IMR-90 (cell line): ENCODE data around the gene CLDN4. TPM values are rescaled to one million over a fixed set of nuclear protein-coding genes. Genes with fewer than 3 reads are reported as not detected.

ENCODE experiments used
- ATAC-seq: fragments of 200-7000 bp; cut with Tn5 transposase; 2 replicates; pipeline ENCODE4 v1.9.1; 2020; ENCODE audit warnings: low read depth, mild to moderate bottlenecking, moderate library complexity
- BruUV-seq: library from RNA; stranded (reverse); fragments of 400-500 nt; replicated peaks from 2 replicates; lab custom pipeline; 2021; lab: Mats Ljungman, UMichigan
- CTCF ChIA-PET: fragments of 300-600 bp; formaldehyde crosslinking; extraction: SDS; loops from one replicate; lab custom pipeline; 2021; ENCODE audit warnings: antibody characterized with exemption; lab: Yijun Ruan, JAX
- POLR2A ChIA-PET: fragments of 300-600 bp; sonication (Branson Sonifier 250); formaldehyde crosslinking; loops from one replicate; lab custom pipeline; 2022; ENCODE audit warnings: antibody characterized with exemption; ENCODE audit not compliant: unreplicated experiment; lab: Charles Lee
- DNase-seq: peaks from one replicate; pipeline ENCODE4 v3.0.0; 2013
- H2AFZ ChIP-seq: replicated peaks from 2 replicates; pipeline ENCODE3; 2013; ENCODE audit warnings: low read length, mild to moderate bottlenecking; ENCODE audit not compliant: poor library complexity
- H2AK5ac ChIP-seq: 2 replicates; pipeline ENCODE4 v1.6.1; 2013; ENCODE audit warnings: low read depth, low read length, inconsistent platforms
- H2AK9ac ChIP-seq: replicated peaks from 2 replicates; pipeline ENCODE3; 2013; ENCODE audit warnings: mild to moderate bottlenecking, low read depth, low read length, moderate library complexity; ENCODE audit not compliant: poor library complexity
- H2BK120ac ChIP-seq: 2 replicates; pipeline ENCODE4 v1.6.1; 2013; ENCODE audit warnings: low read depth, low read length, inconsistent platforms
- H2BK15ac ChIP-seq: 3 replicates; pipeline ENCODE4 v1.6.1; 2013; ENCODE audit warnings: low read depth, low read length, inconsistent platforms
- H2BK20ac ChIP-seq: 2 replicates; pipeline ENCODE4 v1.6.1; 2013; ENCODE audit warnings: low read depth, mild to moderate bottlenecking, inconsistent platforms, low read length, moderate library complexity
- H2BK5ac ChIP-seq: 2 replicates; pipeline ENCODE4 v1.6.1; 2013; ENCODE audit warnings: mild to moderate bottlenecking, low read depth, low read length, inconsistent platforms; ENCODE audit not compliant: poor library complexity, severe bottlenecking
- H3K14ac ChIP-seq: replicated peaks from 2 replicates; pipeline ENCODE4 v1.6.1; 2013; ENCODE audit warnings: low read depth, low read length, inconsistent platforms
- H3K18ac ChIP-seq: 2 replicates; pipeline ENCODE4 v1.6.1; 2013; ENCODE audit warnings: low read depth, low read length, control low read depth
- H3K23ac ChIP-seq: 2 replicates; pipeline ENCODE4 v1.6.1; 2013; ENCODE audit warnings: low read depth, low read length, inconsistent platforms
- H3K27ac ChIP-seq: 2 replicates; pipeline ENCODE4 v1.5.1; 2013; ENCODE audit warnings: mild to moderate bottlenecking, control low read depth, low read length; ENCODE audit not compliant: insufficient read depth
- H3K27me3 ChIP-seq: 2 replicates; pipeline ENCODE4 v1.6.1; 2013; ENCODE audit warnings: low read length; ENCODE audit not compliant: control insufficient read depth, insufficient read depth
- H3K36me3 ChIP-seq: 2 replicates; pipeline ENCODE4 v1.6.1; 2013; ENCODE audit warnings: low read length, mixed read lengths; ENCODE audit not compliant: control insufficient read depth, insufficient read depth
- H3K4ac ChIP-seq: 2 replicates; pipeline ENCODE4 v1.6.1; 2013; ENCODE audit warnings: low read depth, low read length, inconsistent platforms
- H3K4me1 ChIP-seq: 2 replicates; pipeline ENCODE4 v1.6.1; 2013; ENCODE audit warnings: low read length, mixed read lengths; ENCODE audit not compliant: control insufficient read depth, insufficient read depth
- H3K4me2 ChIP-seq: 2 replicates; pipeline ENCODE4 v1.6.1; 2013; ENCODE audit warnings: low read depth, mild to moderate bottlenecking, control low read depth, low read length, moderate library complexity
- H3K4me3 ChIP-seq: 2 replicates; pipeline ENCODE4 v1.5.1; 2013; ENCODE audit warnings: low read depth, mild to moderate bottlenecking, control low read depth, low read length, moderate library complexity; ENCODE audit not compliant: insufficient read depth
- H3K56ac ChIP-seq: 2 replicates; pipeline ENCODE4 v1.6.1; 2013; ENCODE audit warnings: low read length, inconsistent platforms; ENCODE audit not compliant: insufficient read depth; ENCODE audit errors: extremely low read depth
- H3K79me1 ChIP-seq, 2 experiments: 2 replicates each; pipeline ENCODE4 v1.6.1; 2013; ENCODE audit warnings: low read length in 2 of 2, inconsistent platforms in 1 of 2, low read depth in 1 of 2
- H3K9ac ChIP-seq: 2 replicates; pipeline ENCODE4 v1.6.1; 2013; ENCODE audit warnings: low read depth, low read length, control low read depth
- H3K9me1 ChIP-seq: 2 replicates; pipeline ENCODE4 v1.6.1; 2013; ENCODE audit warnings: low read length, inconsistent platforms; ENCODE audit not compliant: insufficient read depth
- H3K9me3 ChIP-seq: 2 replicates; pipeline ENCODE4 v1.6.1; 2013; ENCODE audit warnings: low read length; ENCODE audit not compliant: control insufficient read depth, insufficient read depth
- H4K20me1 ChIP-seq: 2 replicates; pipeline ENCODE4 v1.6.1; 2013; ENCODE audit warnings: low read length, inconsistent platforms; ENCODE audit not compliant: insufficient read depth
- H4K5ac ChIP-seq: 2 replicates; pipeline ENCODE4 v1.6.1; 2013; ENCODE audit warnings: mild to moderate bottlenecking, low read depth, low read length, control low read depth
- H4K8ac ChIP-seq, 2 experiments: 2 replicates each; pipeline ENCODE4 v1.6.1; 2013; ENCODE audit warnings: low read depth in 2 of 2, low read length in 2 of 2, control low read depth in 1 of 2, inconsistent platforms in 1 of 2
- H4K91ac ChIP-seq: 2 replicates; pipeline ENCODE4 v1.6.1; 2013; ENCODE audit warnings: low read depth, low read length, inconsistent platforms; ENCODE audit not compliant: insufficient read depth
- WGBS, 2 experiments: methylation state at CpG; one replicate each; pipeline versions ENCODE4 v1.1.5 to v1.1.7; 2013; ENCODE audit warnings: missing lambda C conversion rate in 2 of 2; ENCODE audit not compliant: insufficient read length in 1 of 2; ENCODE audit errors: extremely low coverage in 2 of 2; 5-methylcytosine and 5-hydroxymethylcytosine counted together
- dilution Hi-C: fragments of 300-500 bp; cut with HindIII; formaldehyde crosslinking; loops from one replicate; pipeline ENCODE4 v1.14.3; 2018; ENCODE audit warnings: low sequenced_read_pairs; ENCODE audit not compliant: unreplicated experiment
- in situ Hi-C: fragments of 300-500 bp; cut with MboI; formaldehyde crosslinking; loops from 3 replicates; pipeline ENCODE4 v1.14.3; 2019; ENCODE audit warnings: low sequenced_read_pairs, inconsistent platforms, mixed read lengths
- intact Hi-C: fragments of 100-400 bp; cut with micrococcal nuclease; formaldehyde crosslinking; loops from 2 replicates; pipeline ENCODE4 v1.10.0; 2022
- polyA plus RNA-seq, 3 experiments: library from polyadenylated mRNA; depleted of rRNA; stranded (reverse); fragments of >200 nt; gene quantifications; 2 replicates each; pipeline ENCODE4 v1.2.3, GENCODE V29; 2012; ENCODE audit warnings: low replicate concordance in 1 of 3
- total RNA-seq: library from RNA; depleted of rRNA; stranded (reverse); fragments of >200 nt; gene quantifications from 2 replicates; pipeline ENCODE4 v1.2.3, GENCODE V29; 2012
- TF ChIP-seq, protein P1 (sequence below): conservative IDR thresholded peaks from 2 replicates; pipeline ENCODE4 v1.5.1; 2012; ENCODE audit warnings: mild to moderate bottlenecking, low read depth, low read length, improper control_type of control experiment

CLDN4 gene
- total and polyA plus RNA-seq, 2 of the 4 experiments (the other 2 are of a cell fraction) = 2.9 to 4.4 TPM

DNA sequence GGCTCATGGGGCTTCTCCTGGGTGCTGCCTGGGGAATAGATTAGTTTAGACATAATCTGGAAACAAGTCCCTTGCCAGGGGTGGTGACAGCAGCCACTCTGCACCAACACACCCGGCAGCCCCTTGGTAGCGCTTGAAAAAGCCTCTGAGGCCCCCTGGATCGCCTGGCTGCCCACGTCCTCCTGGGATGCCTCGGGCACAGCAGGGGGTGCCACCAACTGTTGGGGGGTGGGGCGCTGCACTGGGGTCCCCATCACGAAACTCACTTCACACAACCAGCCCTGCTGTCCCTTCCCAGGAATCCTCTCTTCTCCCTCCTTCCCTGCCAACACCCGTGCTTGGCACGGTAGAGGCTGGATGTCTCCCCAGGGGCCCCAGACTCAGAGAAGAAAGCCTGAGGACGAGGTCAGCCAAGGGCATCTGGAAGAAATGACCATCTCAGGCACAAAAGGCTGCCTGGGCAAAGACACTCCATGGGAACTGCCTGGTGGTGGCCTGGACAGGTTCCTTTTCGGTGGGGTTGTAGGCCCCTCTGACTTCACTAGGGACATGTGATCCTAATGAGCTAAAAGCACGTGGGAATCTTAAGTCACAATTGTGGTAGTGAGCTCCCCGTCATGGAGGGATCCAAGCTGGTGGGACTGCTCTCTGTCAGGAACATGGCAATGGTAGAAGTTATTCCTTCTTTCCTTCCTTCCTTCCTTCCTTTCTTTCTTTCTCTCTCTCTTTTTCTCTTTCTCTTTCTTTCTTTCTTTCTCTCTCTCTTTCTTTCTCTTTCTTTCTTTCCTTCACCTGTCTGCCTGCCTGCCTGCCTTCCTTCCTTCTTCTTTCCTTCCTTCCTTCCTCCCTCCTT lies 41.5 kb downstream of the CLDN4 start:
- H3K27me3 ChIP-seq = no peaks in the 10 kb centered on the region; the same call in 1 of the 2 replicates
- ChIA-PET CTCF (no interaction called here), POLR2A (no interaction called here)
- no peak overlapping the region for H3K27ac ChIP-seq
- H4K8ac ChIP-seq = no peak overlapping the region; a peak in 1 of 4 replicates
- peak overlapping the region; percentile 64 for H3K4ac ChIP-seq
- no peak overlapping the region for H3K4me2 ChIP-seq
- H3K14ac ChIP-seq = no peak overlapping the region
- H3K36me3 ChIP-seq = no peaks in the 10 kb centered on the region
- H3K18ac ChIP-seq = no peak overlapping the region
- no peak for ATAC-seq
- peaks cover 24% of the 10 kb centered on the region for H3K9me1 ChIP-seq
- peak overlapping the region; percentile 71 for H2AK9ac ChIP-seq
- H3K79me1 ChIP-seq = peaks cover 0 to 3% of the 10 kb centered on the region in 2 experiments; a peak in 1 of 4 replicates
- H3K4me1 ChIP-seq = peaks cover 24% of the 10 kb centered on the region
- peak overlapping the region; percentile 36; the same call in 1 of the 2 replicates for H2BK20ac ChIP-seq
- 58% methylated on average over 3 of the region's 13 CpGs; no CpG with 5 or more reads in 1 of the 2 experiments for WGBS, 2 experiments
- peak overlapping the region; percentile 7; the same call in 1 of the 2 replicates for H2AK5ac ChIP-seq
- H2BK15ac ChIP-seq = peak overlapping the region; percentile 91; the same call in 1 of the 3 replicates
- no peak overlapping the region for H3K23ac ChIP-seq
- H3K4me3 ChIP-seq = no peak overlapping the region
- dilution Hi-C loops = no loop called here
- in situ Hi-C loops = loop anchor here (5.0 kb wide), 1 partner anchor 150 kb away; no protein-coding TSS in a partner anchor
- peak overlapping the region; percentile 21 for H2AFZ ChIP-seq
- DNase-seq = no peak
- H4K5ac ChIP-seq = no peak overlapping the region
- H2BK120ac ChIP-seq = peak overlapping the region; percentile 46; the same call in 1 of the 2 replicates
- H3K9ac ChIP-seq = no peak overlapping the region
- TF ChIP-seq, protein P1, sequence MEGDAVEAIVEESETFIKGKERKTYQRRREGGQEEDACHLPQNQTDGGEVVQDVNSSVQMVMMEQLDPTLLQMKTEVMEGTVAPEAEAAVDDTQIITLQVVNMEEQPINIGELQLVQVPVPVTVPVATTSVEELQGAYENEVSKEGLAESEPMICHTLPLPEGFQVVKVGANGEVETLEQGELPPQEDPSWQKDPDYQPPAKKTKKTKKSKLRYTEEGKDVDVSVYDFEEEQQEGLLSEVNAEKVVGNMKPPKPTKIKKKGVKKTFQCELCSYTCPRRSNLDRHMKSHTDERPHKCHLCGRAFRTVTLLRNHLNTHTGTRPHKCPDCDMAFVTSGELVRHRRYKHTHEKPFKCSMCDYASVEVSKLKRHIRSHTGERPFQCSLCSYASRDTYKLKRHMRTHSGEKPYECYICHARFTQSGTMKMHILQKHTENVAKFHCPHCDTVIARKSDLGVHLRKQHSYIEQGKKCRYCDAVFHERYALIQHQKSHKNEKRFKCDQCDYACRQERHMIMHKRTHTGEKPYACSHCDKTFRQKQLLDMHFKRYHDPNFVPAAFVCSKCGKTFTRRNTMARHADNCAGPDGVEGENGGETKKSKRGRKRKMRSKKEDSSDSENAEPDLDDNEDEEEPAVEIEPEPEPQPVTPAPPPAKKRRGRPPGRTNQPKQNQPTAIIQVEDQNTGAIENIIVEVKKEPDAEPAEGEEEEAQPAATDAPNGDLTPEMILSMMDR = no peak
- intact Hi-C loops = no loop called here
- H2BK5ac ChIP-seq = no peak overlapping the region
- no peaks in the 10 kb centered on the region for H3K9me3 ChIP-seq
- no peak overlapping the region for H3K56ac ChIP-seq
- no peaks in the 10 kb centered on the region for H4K20me1 ChIP-seq
- peak overlapping the region; percentile 21; the same call in 1 of the 2 replicates for H4K91ac ChIP-seq
- BruUV-seq = no TSS peak
